HG03575 (cell line): ENCODE data around the gene SDHB.

Experiments
- ATAC-seq: cut with Tn5 transposase; IDR thresholded peaks from one replicate; pipeline ENCODE4 v1.9.1; 2021; ENCODE audit not compliant: unreplicated experiment, insufficient number of reproducible peaks, low FRiP score; ENCODE audit errors: extremely low read depth

SDHB gene

GRCh38 chr1:17053086-17053684, 647 bp downstream of the SDHB start:
- no peak for ATAC-seq

DNA sequence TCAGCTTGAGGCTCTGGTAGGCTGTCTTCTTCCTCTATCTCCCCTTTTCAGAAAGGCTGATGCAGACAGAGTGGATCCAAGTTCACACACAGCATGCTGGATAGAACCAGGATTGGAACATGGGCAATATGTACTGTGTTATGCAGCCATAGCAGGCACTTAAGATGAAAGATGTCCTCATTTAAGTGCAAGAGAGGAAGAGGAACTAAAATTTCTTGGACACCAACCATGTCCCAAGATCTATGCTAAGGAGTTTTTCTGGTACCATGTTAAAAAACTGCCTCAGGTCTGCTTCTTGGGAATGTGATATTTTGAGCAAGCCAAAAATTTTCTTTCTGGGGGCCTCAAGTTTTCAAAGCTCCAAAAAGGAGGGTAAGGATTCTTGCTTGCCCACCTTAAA, 1.2 kb downstream of the SDHB start:
- no peak for ATAC-seq

- no peak for ATAC-seq
Measured at GRCh38 chr1:17052038-17052437, 1.8 kb downstream of the SDHB start.

- ATAC-seq, result no peak
Measured at GRCh38 chr1:17047924-17048323, 5.9 kb downstream of the SDHB start.

GRCh38 chr1:17046334-17046657, 7.5 kb downstream of the SDHB start:
- no peak for ATAC-seq

- no peak for ATAC-seq
Measured at GRCh38 chr1:17045634-17046333, 8.0 kb downstream of the SDHB start.

DNA sequence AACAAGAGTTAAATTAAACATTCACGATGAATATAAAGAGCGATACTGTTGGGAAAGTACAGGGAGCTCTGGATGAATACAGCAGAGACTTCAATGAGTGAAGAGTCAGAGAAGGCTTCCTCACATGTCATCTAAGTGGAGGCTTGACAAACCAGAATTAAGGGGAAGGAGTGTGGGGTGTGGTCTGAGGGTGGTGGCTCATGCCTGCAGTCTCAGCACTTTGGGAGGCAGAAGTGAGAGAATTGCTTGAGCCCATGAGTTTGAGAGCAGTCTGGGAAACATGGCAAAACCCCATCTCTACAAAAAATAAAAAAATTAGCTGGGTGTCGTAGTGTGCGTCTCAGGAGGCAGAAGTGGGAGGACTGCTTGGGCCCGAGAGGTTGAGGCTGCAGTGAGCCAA, 8.7 kb downstream of the SDHB start:
- no peak for ATAC-seq

DNA sequence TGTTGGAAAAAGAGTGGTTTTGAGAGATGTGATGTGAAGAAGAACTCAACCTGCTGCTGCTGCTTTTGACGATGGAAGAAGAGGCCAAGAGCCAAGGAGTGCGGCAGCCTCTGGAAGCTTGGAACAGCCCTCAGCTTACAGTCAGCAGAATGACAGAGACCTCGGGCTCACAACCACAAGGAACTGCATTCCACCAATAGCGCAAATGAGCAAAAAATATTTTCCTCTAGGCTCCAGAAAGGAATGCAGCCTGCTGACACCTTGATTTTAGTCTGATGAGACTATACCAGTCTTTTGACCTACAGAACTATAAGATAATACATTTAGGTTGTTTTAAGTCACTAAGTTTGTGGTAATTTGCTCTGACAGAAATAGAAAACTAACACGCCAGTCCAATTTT, 10.2 kb downstream of the SDHB start:
- ATAC-seq, result no peak

- ATAC-seq, result no peak
Measured at GRCh38 chr1:17040135-17040534, 13.7 kb downstream of the SDHB start.

- ATAC-seq, result no peak
Measured at GRCh38 chr1:17039522-17039921, 14.3 kb downstream of the SDHB start.

DNA sequence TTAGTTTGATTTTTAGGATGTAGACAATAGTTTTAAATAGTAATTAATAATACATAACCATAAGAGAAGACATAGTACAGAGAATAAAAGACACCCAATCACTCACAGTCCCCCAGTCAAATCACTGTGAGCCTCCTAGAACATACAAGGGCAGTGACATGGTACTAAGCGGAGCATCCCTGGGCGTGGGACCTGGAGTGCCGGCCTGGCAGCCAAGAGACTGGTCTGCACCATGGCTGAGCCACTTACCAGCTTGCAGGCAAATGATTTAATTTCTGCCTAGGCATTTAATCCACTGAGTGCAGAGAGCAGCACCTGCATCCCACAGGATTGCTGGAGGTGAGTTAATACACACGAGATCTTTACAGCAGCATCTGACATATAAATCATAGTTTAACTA, 20.4 kb downstream of the SDHB start:
- ATAC-seq, result no peak

GRCh38 chr1:17032741-17033140, 21.1 kb downstream of the SDHB start:
- no peak for ATAC-seq

- no peak for ATAC-seq
Measured at GRCh38 chr1:17031436-17031835, 22.4 kb downstream of the SDHB start.

- ATAC-seq, result no peak
Measured at GRCh38 chr1:17030206-17030605, 23.6 kb downstream of the SDHB start.

GRCh38 chr1:17028662-17029188, 25.1 kb downstream of the SDHB start:
- no peak for ATAC-seq

- no peak for ATAC-seq
Measured at GRCh38 chr1:17027900-17028299, 25.9 kb downstream of the SDHB start.

DNA sequence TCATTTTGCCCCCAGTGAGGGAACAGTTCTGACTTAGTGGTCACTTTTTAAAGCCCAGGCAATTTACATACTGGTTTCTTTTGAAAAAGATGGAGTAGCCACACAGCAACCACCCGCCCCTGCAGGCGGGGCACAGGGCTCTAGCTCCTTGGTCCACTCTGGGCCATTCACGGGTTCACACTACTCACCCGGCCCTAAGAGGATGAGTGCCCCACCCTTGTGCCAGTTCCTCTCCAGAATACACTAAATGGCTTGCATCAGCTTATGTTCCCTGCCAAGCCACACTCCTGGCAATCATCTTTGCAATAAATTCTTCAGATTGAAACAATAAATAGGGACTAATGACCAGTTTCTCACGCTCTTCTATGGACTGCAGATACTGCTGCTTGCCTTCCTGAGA, 26.4 kb downstream of the SDHB start:
- ATAC-seq, result no peak

- no peak for ATAC-seq
Measured at GRCh38 chr1:17024721-17025120, 29.1 kb downstream of the SDHB start.

DNA sequence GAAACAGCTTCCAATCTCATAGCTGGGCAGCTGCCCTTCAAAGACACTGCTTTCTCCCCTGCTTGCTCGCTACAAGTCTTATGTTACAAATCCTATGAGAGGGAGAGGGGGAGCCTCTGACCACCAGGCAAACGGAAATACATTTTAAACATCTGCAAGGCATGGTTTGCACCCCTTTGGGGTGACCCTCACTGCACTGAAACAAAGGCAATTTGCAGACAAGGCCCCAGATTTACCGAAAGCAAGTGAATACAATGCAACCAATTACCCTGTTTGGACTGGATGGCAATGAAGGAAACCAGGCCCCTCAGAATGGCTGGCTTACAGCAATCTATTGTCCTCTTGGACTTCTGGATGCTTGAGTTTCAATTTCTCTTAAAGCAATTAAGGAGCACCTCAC, 30.3 kb downstream of the SDHB start:
- ATAC-seq, result no peak

DNA sequence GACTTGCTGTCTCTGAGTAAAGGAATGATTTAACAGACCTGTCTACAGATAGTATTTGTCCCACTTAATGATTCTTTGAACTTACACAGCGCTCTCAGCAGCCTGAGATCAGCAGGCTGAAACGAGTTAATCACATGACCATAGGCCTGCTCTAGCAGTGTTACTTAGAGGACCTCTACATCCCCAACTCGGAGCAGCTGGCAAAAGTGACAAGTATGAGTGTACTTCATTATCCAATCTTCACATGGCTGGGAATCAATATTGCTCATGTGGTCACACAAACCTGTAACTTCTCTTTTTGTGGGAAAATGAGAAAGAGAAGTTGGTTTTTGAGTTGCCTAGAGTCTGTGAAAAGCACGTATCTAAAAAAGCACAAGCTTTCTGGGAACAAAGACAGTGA, 30.7 kb downstream of the SDHB start:
- no peak for ATAC-seq

GRCh38 chr1:17021896-17022295, 31.9 kb downstream of the SDHB start:
- no peak for ATAC-seq
